Glutamatergic neuron (in vitro differentiated cells): ENCODE results near the gene CLCA2. TPM values are rescaled to one million over a fixed set of nuclear protein-coding genes. Genes with fewer than 3 reads are reported as not detected.

Source experiments
- DNase-seq: peaks from one replicate; pipeline ENCODE4 v3.0.0; 2022
- H3K27ac Mint-ChIP-seq: one replicate; pipeline ENCODE4 v1.8.0; 2020; ENCODE audit warnings: mild to moderate bottlenecking, mixed read lengths, inconsistent platforms; ENCODE audit not compliant: unreplicated experiment
- H3K27me3 Mint-ChIP-seq: one replicate; pipeline ENCODE4 v1.8.0; 2020; ENCODE audit warnings: mild to moderate bottlenecking, moderate library complexity, mixed read lengths, inconsistent platforms; ENCODE audit not compliant: unreplicated experiment
- H3K36me3 Mint-ChIP-seq: one replicate; pipeline ENCODE4 v1.8.0; 2020; ENCODE audit warnings: mild to moderate bottlenecking, mixed read lengths, inconsistent platforms; ENCODE audit not compliant: unreplicated experiment
- H3K4me1 Mint-ChIP-seq: one replicate; pipeline ENCODE4 v1.8.0; 2020; ENCODE audit warnings: mild to moderate bottlenecking, low read depth, mixed read lengths, inconsistent platforms; ENCODE audit not compliant: unreplicated experiment
- H3K4me3 Mint-ChIP-seq: one replicate; pipeline ENCODE4 v1.8.0; 2020; ENCODE audit warnings: mild to moderate bottlenecking, mixed read lengths, inconsistent platforms; ENCODE audit not compliant: unreplicated experiment
- H3K9me3 Mint-ChIP-seq: one replicate; pipeline ENCODE4 v1.8.0; 2020; ENCODE audit warnings: mild to moderate bottlenecking, moderate library complexity, mixed read lengths, inconsistent platforms; ENCODE audit not compliant: unreplicated experiment
- long read RNA-seq: library from polyadenylated mRNA; unstranded; transcript quantifications from one replicate; pipeline ENCODE4 v2.0.0, GENCODE V29; 2020; ENCODE audit not compliant: unreplicated experiment
- total RNA-seq: library from RNA; stranded (reverse); fragmentation: NEBNext Ultra II Directional; extraction: Animal tissue kit (Norgen Biotek cat#: 25700); gene quantifications from one replicate; pipeline ENCODE4 v1.2.1, GENCODE V29; 2021; ENCODE audit not compliant: unreplicated experiment
- TF ChIP-seq, protein P1 (sequence below): fragments of 200-600 bp; sonication (generic); IDR thresholded peaks from one replicate; pipeline ENCODE4 v1.5.0; 2021; ENCODE audit not compliant: partially characterized antibody, unreplicated experiment

Gene CLCA2, protein sequence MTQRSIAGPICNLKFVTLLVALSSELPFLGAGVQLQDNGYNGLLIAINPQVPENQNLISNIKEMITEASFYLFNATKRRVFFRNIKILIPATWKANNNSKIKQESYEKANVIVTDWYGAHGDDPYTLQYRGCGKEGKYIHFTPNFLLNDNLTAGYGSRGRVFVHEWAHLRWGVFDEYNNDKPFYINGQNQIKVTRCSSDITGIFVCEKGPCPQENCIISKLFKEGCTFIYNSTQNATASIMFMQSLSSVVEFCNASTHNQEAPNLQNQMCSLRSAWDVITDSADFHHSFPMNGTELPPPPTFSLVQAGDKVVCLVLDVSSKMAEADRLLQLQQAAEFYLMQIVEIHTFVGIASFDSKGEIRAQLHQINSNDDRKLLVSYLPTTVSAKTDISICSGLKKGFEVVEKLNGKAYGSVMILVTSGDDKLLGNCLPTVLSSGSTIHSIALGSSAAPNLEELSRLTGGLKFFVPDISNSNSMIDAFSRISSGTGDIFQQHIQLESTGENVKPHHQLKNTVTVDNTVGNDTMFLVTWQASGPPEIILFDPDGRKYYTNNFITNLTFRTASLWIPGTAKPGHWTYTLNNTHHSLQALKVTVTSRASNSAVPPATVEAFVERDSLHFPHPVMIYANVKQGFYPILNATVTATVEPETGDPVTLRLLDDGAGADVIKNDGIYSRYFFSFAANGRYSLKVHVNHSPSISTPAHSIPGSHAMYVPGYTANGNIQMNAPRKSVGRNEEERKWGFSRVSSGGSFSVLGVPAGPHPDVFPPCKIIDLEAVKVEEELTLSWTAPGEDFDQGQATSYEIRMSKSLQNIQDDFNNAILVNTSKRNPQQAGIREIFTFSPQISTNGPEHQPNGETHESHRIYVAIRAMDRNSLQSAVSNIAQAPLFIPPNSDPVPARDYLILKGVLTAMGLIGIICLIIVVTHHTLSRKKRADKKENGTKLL
- total RNA-seq: not detected
- long read RNA-seq: 0 reads

GRCh38 chr1:86423873-86424272 is at the start of gene CLCA2:
CLCA2 (plus strand) TSS chr1:86424171; CDS start chr1:86424248, 77 bp downstream.
- H3K9me3 Mint-ChIP-seq: peaks cover 1% of the 10 kb centered on the region
- H3K4me3 Mint-ChIP-seq: no peak within 1 kb of the TSS
- H3K27ac Mint-ChIP-seq: no peak within 1 kb of the TSS
- TF ChIP-seq, protein P1, sequence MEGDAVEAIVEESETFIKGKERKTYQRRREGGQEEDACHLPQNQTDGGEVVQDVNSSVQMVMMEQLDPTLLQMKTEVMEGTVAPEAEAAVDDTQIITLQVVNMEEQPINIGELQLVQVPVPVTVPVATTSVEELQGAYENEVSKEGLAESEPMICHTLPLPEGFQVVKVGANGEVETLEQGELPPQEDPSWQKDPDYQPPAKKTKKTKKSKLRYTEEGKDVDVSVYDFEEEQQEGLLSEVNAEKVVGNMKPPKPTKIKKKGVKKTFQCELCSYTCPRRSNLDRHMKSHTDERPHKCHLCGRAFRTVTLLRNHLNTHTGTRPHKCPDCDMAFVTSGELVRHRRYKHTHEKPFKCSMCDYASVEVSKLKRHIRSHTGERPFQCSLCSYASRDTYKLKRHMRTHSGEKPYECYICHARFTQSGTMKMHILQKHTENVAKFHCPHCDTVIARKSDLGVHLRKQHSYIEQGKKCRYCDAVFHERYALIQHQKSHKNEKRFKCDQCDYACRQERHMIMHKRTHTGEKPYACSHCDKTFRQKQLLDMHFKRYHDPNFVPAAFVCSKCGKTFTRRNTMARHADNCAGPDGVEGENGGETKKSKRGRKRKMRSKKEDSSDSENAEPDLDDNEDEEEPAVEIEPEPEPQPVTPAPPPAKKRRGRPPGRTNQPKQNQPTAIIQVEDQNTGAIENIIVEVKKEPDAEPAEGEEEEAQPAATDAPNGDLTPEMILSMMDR: no peak
- no peaks in the 10 kb centered on the region for H3K27me3 Mint-ChIP-seq
- H3K36me3 Mint-ChIP-seq: no peaks in the 10 kb centered on the region
- DNase-seq: no peak
- peaks cover 4% of the 10 kb centered on the region for H3K4me1 Mint-ChIP-seq

GRCh38 chr1:86375688-86376087 is 48.3 kb upstream of the CLCA2 start:
- H3K4me3 Mint-ChIP-seq: no peak overlapping the region
- no peaks in the 10 kb centered on the region for H3K27me3 Mint-ChIP-seq
- DNase-seq: no peak
- H3K9me3 Mint-ChIP-seq: peaks cover 2% of the 10 kb centered on the region
- H3K27ac Mint-ChIP-seq: no peak overlapping the region
- no peaks in the 10 kb centered on the region for H3K4me1 Mint-ChIP-seq
- peaks cover 24% of the 10 kb centered on the region for H3K36me3 Mint-ChIP-seq
- TF ChIP-seq, protein P1: no peak

- no peak overlapping the region for H3K27ac Mint-ChIP-seq
- TF ChIP-seq, protein P1: no peak
- no peaks in the 10 kb centered on the region for H3K4me1 Mint-ChIP-seq
- no peak overlapping the region for H3K4me3 Mint-ChIP-seq
- H3K36me3 Mint-ChIP-seq: peaks cover 24% of the 10 kb centered on the region
- peaks cover 2% of the 10 kb centered on the region for H3K9me3 Mint-ChIP-seq
- no peak for DNase-seq
- H3K27me3 Mint-ChIP-seq: no peaks in the 10 kb centered on the region
These were observed 46.6 kb upstream of the CLCA2 start for GRCh38 chr1:86377341-86377740.

DNA sequence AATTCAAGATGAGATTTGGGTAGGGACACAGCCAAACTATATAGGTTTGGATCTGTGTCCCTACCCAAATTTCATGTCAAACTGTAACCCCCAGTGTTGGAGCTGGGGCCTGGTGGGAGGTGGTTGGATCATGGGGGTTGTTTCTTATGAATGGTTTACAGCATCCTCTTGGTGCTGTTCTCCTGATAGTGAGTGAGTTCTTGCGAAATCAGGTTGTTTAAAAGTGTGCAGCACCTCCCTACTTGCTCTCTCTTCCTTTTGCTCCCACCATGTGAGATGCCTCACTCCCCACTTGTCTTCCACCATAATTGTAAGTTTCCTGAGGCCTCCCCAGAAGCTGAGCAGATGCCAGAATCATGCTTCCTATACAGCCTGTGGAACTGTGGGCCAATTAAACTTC is 45.2 kb upstream of the CLCA2 start:
- no peak for DNase-seq
- Mint-ChIP-seq H3K4me3 (no peak overlapping the region), H3K27ac (no peak overlapping the region), H3K9me3 (peaks cover 2% of the 10 kb centered on the region), H3K4me1 (no peaks in the 10 kb centered on the region), H3K36me3 (peaks cover 24% of the 10 kb centered on the region), H3K27me3 (no peaks in the 10 kb centered on the region)
- TF ChIP-seq, protein P1: no peak
